Calu3 (cell line): Measurements from ENCODE around the gene PRPH. TPM values are rescaled to one million over a fixed set of nuclear protein-coding genes. Genes with fewer than 3 reads are reported as not detected.

ENCODE experiments used
- BruUV-seq: library from RNA; stranded (reverse); fragments of 400-500 nt; replicated peaks from 2 replicates; lab custom pipeline; 2021; lab: Mats Ljungman, UMichigan
- CTCF ChIA-PET: fragments of 300-600 bp; sonication (Branson Sonifier 250); formaldehyde crosslinking; loops from one replicate; lab custom pipeline; 2022; ENCODE audit warnings: antibody characterized with exemption; lab: Charles Lee
- DNase-seq: peaks from one replicate; pipeline ENCODE4 v3.0.0; 2022
- H3K27ac Mint-ChIP-seq: one replicate; pipeline ENCODE4 v1.8.0; 2022; ENCODE audit warnings: mixed read lengths; ENCODE audit not compliant: unreplicated experiment
- H3K27me3 Mint-ChIP-seq: one replicate; pipeline ENCODE4 v1.8.0; 2022; ENCODE audit warnings: mixed read lengths; ENCODE audit not compliant: unreplicated experiment
- H3K36me3 Mint-ChIP-seq: one replicate; pipeline ENCODE4 v1.8.0; 2022; ENCODE audit warnings: mild to moderate bottlenecking, moderate library complexity, mixed read lengths; ENCODE audit not compliant: insufficient read depth, unreplicated experiment
- H3K4me1 Mint-ChIP-seq: one replicate; pipeline ENCODE4 v1.8.0; 2022; ENCODE audit warnings: mild to moderate bottlenecking, low read depth, mixed read lengths; ENCODE audit not compliant: unreplicated experiment
- H3K4me3 Mint-ChIP-seq: one replicate; pipeline ENCODE4 v1.8.0; 2022; ENCODE audit warnings: mild to moderate bottlenecking, low read depth, moderate library complexity, mixed read lengths; ENCODE audit not compliant: unreplicated experiment
- H3K9me3 Mint-ChIP-seq: one replicate; pipeline ENCODE4 v1.8.0; 2022; ENCODE audit warnings: low read depth, mixed read lengths; ENCODE audit not compliant: unreplicated experiment
- CTCF ChIP-seq: fragments of 200-600 bp; IDR thresholded peaks from one replicate; pipeline ENCODE4 v1.8.0; 2022; ENCODE audit warnings: antibody characterized with exemption; ENCODE audit not compliant: unreplicated experiment
- intact Hi-C: fragments of 100-400 bp; cut with micrococcal nuclease; formaldehyde crosslinking; loops from one replicate; pipeline ENCODE4 v1.10.0; 2022; ENCODE audit not compliant: unreplicated experiment
- total RNA-seq: library from RNA; stranded (reverse); gene quantifications from 2 replicates; pipeline ENCODE4 v1.2.3, GENCODE V29; 2022

PRPH gene
- total RNA-seq, 1 experiment from 2014 or later = not detected

- Mint-ChIP-seq H3K27me3 (peaks cover 55% of the 10 kb centered on the region), H3K9me3 (no peaks in the 10 kb centered on the region), H3K4me1 (peaks cover 27% of the 10 kb centered on the region), H3K36me3 (peaks cover 20% of the 10 kb centered on the region), H3K27ac (no peak overlapping the region), H3K4me3 (peak overlapping the region; percentile 72)
- peak; percentile 34 for DNase-seq
- BruUV-seq = no TSS peak
- intact Hi-C loops = no loop called here
- no peak for TF ChIP-seq CTCF
- CTCF ChIA-PET = no interaction called here
These were observed 50.3 kb downstream of the PRPH start for GRCh38 chr12:49345051-49345824.

GRCh38 chr12:49345825-49346658 lies 51.1 kb downstream of the PRPH start:
- Mint-ChIP-seq H3K9me3 (no peaks in the 10 kb centered on the region), H3K27ac (no peak overlapping the region), H3K36me3 (peaks cover 20% of the 10 kb centered on the region), H3K27me3 (peaks cover 47% of the 10 kb centered on the region), H3K4me3 (peak overlapping the region; percentile 72), H3K4me1 (peaks cover 24% of the 10 kb centered on the region)
- CTCF ChIA-PET = interaction anchor here (1.4 to 2.0 kb wide), 2 partner anchors 10 to 49 kb away, joined by 5 to 7 read pairs; partner anchors contain the start of gene C1QL4
- intact Hi-C loops = no loop called here
- TF ChIP-seq CTCF = no peak
- DNase-seq = no peak
- BruUV-seq = no TSS peak

- no TSS peak for BruUV-seq
- Mint-ChIP-seq H3K4me3 (peak within 1 kb of the TSS; percentile 72), H3K9me3 (no peaks in the 10 kb centered on the region), H3K27ac (peak within 1 kb of the TSS; percentile 69), H3K4me1 (peaks cover 24% of the 10 kb centered on the region), H3K36me3 (peaks cover 20% of the 10 kb centered on the region), H3K27me3 (peaks cover 44% of the 10 kb centered on the region)
- CTCF ChIA-PET = interaction anchor here (0.6 to 2.0 kb wide), 9 partner anchors 11 to 234 kb away, joined by 3 to 17 read pairs (median 5); partner anchors contain the start of gene C1QL4
- DNase-seq = peak; percentile 14
- intact Hi-C loops = no loop called here
- TF ChIP-seq CTCF = no peak
These were observed 51.8 kb downstream of the PRPH start, which contains the start of gene DNAJC22 for GRCh38 chr12:49346659-49347310. DNAJC22 (plus strand) TSS chr12:49346888; CDS start chr12:49348873, 1,985 bp downstream.
